Subcutaneous adipose tissue (tissue), 4 donors: ENCODE data around the gene BACE1. TPM values are rescaled to one million over a fixed set of nuclear protein-coding genes. Genes with fewer than 3 reads are reported as not detected.

Experiments used
- CTCF ChIP-seq: fragments of 450-650 bp; IDR thresholded peaks from one replicate; pipeline ENCODE4 v1.5.1; 2016; ENCODE audit warnings: low read depth, mild to moderate bottlenecking, control low read depth, antibody characterized with exemption, moderate library complexity
- total RNA-seq, 4 donors: library from RNA; depleted of rRNA; stranded (reverse); fragments of >200 nt; gene quantifications; one replicate each; pipeline ENCODE4 v1.1.0, GENCODE V29; 2016

BACE1 gene
- total RNA-seq, 4 donors from 2014 or later: 17.4 to 33.0 (median 22.9) TPM

GRCh38 chr11:117282956-117283355, 33.1 kb downstream of the BACE1 start:
- no peak for TF ChIP-seq CTCF

- TF ChIP-seq CTCF: no peak
These were observed 34.2 kb downstream of the BACE1 start for GRCh38 chr11:117281869-117282268.

- no peak for TF ChIP-seq CTCF
These were observed 34.9 kb downstream of the BACE1 start for GRCh38 chr11:117281159-117281558.

- no peak for TF ChIP-seq CTCF
These were observed 36.2 kb downstream of the BACE1 start for GRCh38 chr11:117279711-117280376.

- no peak for TF ChIP-seq CTCF
These were observed 37.7 kb downstream of the BACE1 start for GRCh38 chr11:117278347-117278746.

GRCh38 chr11:117273550-117274289, 42.3 kb downstream of the BACE1 start:
- no peak for TF ChIP-seq CTCF

- no peak for TF ChIP-seq CTCF
These were observed 44.8 kb downstream of the BACE1 start for GRCh38 chr11:117271208-117271607.
